Glutamatergic neuron (in vitro differentiated cells): ENCODE measurements around the gene NLRP1. TPM values are rescaled to one million over a fixed set of nuclear protein-coding genes. Genes with fewer than 3 reads are reported as not detected.

ENCODE experiments used
- DNase-seq: peaks from one replicate; pipeline ENCODE4 v3.0.0; 2022
- H3K27ac Mint-ChIP-seq: one replicate; pipeline ENCODE4 v1.8.0; 2020; ENCODE audit warnings: mild to moderate bottlenecking, mixed read lengths, inconsistent platforms; ENCODE audit not compliant: unreplicated experiment
- H3K27me3 Mint-ChIP-seq: one replicate; pipeline ENCODE4 v1.8.0; 2020; ENCODE audit warnings: mild to moderate bottlenecking, moderate library complexity, mixed read lengths, inconsistent platforms; ENCODE audit not compliant: unreplicated experiment
- H3K36me3 Mint-ChIP-seq: one replicate; pipeline ENCODE4 v1.8.0; 2020; ENCODE audit warnings: mild to moderate bottlenecking, mixed read lengths, inconsistent platforms; ENCODE audit not compliant: unreplicated experiment
- H3K4me1 Mint-ChIP-seq: one replicate; pipeline ENCODE4 v1.8.0; 2020; ENCODE audit warnings: mild to moderate bottlenecking, low read depth, mixed read lengths, inconsistent platforms; ENCODE audit not compliant: unreplicated experiment
- H3K4me3 Mint-ChIP-seq: one replicate; pipeline ENCODE4 v1.8.0; 2020; ENCODE audit warnings: mild to moderate bottlenecking, mixed read lengths, inconsistent platforms; ENCODE audit not compliant: unreplicated experiment
- H3K9me3 Mint-ChIP-seq: one replicate; pipeline ENCODE4 v1.8.0; 2020; ENCODE audit warnings: mild to moderate bottlenecking, moderate library complexity, mixed read lengths, inconsistent platforms; ENCODE audit not compliant: unreplicated experiment
- total RNA-seq: library from RNA; stranded (reverse); fragmentation: NEBNext Ultra II Directional; extraction: Animal tissue kit (Norgen Biotek cat#: 25700); gene quantifications from one replicate; pipeline ENCODE4 v1.2.1, GENCODE V29; 2021; ENCODE audit not compliant: unreplicated experiment
- TF ChIP-seq, protein P1 (sequence below): fragments of 200-600 bp; sonication (generic); IDR thresholded peaks from one replicate; pipeline ENCODE4 v1.5.0; 2021; ENCODE audit not compliant: partially characterized antibody, unreplicated experiment

NLRP1 gene
- total RNA-seq, 1 donor from 2014 or later, result 69.5 TPM

DNA sequence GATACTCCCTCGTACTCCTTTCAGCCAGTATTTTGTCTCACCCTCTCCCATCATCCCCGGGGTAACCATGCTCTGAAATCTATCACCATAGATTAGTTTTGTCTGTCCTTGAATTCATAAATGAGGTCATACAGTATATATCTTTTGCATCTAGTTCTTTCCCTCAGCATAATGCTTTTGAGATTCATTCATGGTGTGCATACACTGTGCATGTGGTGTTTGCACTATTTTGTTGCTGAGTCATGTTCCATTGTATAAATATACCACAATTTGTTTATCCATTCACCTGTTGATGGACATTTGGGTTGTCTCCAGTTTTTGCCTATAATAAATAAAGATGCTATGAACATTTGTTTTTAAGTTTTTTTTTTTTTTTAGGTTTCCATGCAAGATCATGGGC is 34.2 kb upstream of the NLRP1 start:
- TF ChIP-seq, protein P1, sequence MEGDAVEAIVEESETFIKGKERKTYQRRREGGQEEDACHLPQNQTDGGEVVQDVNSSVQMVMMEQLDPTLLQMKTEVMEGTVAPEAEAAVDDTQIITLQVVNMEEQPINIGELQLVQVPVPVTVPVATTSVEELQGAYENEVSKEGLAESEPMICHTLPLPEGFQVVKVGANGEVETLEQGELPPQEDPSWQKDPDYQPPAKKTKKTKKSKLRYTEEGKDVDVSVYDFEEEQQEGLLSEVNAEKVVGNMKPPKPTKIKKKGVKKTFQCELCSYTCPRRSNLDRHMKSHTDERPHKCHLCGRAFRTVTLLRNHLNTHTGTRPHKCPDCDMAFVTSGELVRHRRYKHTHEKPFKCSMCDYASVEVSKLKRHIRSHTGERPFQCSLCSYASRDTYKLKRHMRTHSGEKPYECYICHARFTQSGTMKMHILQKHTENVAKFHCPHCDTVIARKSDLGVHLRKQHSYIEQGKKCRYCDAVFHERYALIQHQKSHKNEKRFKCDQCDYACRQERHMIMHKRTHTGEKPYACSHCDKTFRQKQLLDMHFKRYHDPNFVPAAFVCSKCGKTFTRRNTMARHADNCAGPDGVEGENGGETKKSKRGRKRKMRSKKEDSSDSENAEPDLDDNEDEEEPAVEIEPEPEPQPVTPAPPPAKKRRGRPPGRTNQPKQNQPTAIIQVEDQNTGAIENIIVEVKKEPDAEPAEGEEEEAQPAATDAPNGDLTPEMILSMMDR, result no peak
- no peak overlapping the region for H3K4me3 Mint-ChIP-seq
- H3K27me3 Mint-ChIP-seq, result peaks cover 3% of the 10 kb centered on the region
- H3K27ac Mint-ChIP-seq, result no peak overlapping the region
- H3K36me3 Mint-ChIP-seq, result no peaks in the 10 kb centered on the region
- no peaks in the 10 kb centered on the region for H3K4me1 Mint-ChIP-seq
- no peak for DNase-seq
- peaks cover 2% of the 10 kb centered on the region for H3K9me3 Mint-ChIP-seq

DNA sequence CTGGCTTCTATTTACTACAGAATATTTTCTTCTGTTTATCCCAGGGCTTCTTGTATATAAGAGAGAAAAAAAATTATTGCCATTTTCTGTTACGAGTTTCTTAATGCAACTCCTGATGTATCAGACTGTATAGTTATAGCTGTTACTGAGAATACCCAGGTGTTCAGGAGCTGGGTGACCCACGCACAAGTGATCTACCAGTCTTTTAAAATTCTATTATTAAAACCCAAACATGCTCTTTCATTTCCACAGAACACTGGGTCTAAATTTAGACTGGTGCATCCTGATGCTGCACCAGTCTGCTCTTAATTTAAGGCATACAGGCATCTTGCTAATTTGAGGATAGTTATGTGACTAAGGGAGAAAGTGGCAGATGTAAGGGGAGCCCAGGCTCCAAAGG is 31.2 kb upstream of the NLRP1 start:
- peaks cover 2% of the 10 kb centered on the region for H3K9me3 Mint-ChIP-seq
- peaks cover 3% of the 10 kb centered on the region for H3K27me3 Mint-ChIP-seq
- TF ChIP-seq, protein P1, result no peak
- H3K27ac Mint-ChIP-seq, result no peak overlapping the region
- H3K4me1 Mint-ChIP-seq, result no peaks in the 10 kb centered on the region
- no peak for DNase-seq
- H3K4me3 Mint-ChIP-seq, result no peak overlapping the region
- no peaks in the 10 kb centered on the region for H3K36me3 Mint-ChIP-seq

DNA sequence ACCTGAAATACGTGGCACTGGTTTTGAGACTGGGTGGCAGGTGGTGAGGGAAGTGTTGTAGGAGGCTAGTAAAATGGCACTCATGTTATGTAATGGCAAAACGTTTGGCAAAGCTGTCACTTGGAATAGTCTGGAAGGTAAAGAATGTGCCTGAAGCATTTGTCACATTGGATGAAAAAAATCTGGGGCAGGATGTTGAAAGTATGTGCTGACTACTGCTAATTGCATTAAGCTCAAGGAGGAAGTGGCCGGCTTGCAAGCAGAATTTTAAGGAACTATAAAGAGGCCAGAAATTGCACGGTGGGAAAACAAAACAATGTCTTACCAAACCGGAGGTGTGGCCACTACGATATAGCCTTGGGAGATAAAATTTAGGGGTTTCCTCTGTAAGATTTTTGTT is 26.6 kb upstream of the NLRP1 start:
- DNase-seq, result no peak
- no peaks in the 10 kb centered on the region for H3K4me1 Mint-ChIP-seq
- no peaks in the 10 kb centered on the region for H3K36me3 Mint-ChIP-seq
- peaks cover 2% of the 10 kb centered on the region for H3K27me3 Mint-ChIP-seq
- no peak overlapping the region for H3K4me3 Mint-ChIP-seq
- H3K9me3 Mint-ChIP-seq, result peaks cover 2% of the 10 kb centered on the region
- H3K27ac Mint-ChIP-seq, result no peak overlapping the region
- TF ChIP-seq, protein P1, result no peak

DNA sequence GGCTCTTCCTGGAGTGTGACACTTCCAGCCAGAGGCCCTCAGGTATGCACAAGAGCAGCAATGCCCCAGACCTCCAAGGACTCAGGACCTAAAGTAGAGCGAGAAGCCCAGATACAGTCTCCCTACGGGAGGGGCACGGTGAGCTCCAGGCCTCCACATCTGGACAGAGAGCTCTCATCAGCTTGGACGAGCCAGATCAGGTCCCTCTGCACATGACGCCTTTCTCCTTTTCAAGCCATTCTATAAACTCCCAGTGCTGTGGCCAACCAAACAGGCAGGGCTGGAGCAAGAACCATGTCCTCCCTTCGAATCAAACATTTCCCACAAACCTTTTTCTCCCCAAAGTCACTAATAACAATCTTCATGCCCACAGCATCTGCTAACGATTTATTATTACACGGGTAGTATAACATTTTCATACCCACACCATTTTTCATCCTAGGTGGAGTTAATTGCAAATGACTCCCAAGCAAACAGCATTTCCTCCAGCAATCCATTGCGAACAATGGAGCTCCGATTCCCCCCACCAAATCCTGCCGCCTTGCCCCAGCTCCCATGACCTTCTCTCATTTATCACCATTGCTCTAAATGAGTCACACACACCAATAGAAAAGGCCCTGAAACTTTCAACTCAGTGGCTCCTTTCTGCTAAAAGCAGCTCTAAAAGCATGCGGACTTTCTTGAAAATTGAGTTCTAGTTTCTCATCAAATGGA is 24.2 kb upstream of the NLRP1 start:
- no peak for DNase-seq
- H3K4me3 Mint-ChIP-seq, result no peak overlapping the region
- H3K27me3 Mint-ChIP-seq, result peaks cover under 1% of the 10 kb centered on the region
- no peak overlapping the region for H3K27ac Mint-ChIP-seq
- no peaks in the 10 kb centered on the region for H3K36me3 Mint-ChIP-seq
- H3K9me3 Mint-ChIP-seq, result no peaks in the 10 kb centered on the region
- TF ChIP-seq, protein P1, result no peak
- no peaks in the 10 kb centered on the region for H3K4me1 Mint-ChIP-seq

DNA sequence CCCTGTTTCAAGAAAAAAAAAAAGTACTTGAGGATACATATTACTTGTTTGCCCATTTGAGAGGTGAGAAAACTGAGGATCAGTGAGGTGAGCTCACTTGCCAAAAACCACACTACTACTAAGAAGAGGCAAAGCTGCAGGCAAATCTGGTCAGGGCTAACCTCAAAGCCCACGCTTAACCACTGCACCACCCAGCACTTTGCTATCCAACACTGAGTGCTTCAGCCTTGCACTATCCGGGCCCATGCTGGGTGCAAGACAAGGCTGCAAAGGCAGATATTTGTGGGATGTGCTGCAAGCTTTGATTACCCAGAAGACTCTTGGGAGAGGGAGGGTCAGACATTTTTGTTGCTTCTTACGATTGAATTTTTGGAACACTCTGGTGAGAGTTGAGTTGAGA is 23.6 kb upstream of the NLRP1 start:
- no peak overlapping the region for H3K27ac Mint-ChIP-seq
- no peaks in the 10 kb centered on the region for H3K9me3 Mint-ChIP-seq
- no peaks in the 10 kb centered on the region for H3K36me3 Mint-ChIP-seq
- no peaks in the 10 kb centered on the region for H3K4me1 Mint-ChIP-seq
- H3K27me3 Mint-ChIP-seq, result no peaks in the 10 kb centered on the region
- DNase-seq, result no peak
- H3K4me3 Mint-ChIP-seq, result no peak overlapping the region
- TF ChIP-seq, protein P1, result no peak
